Coronary artery (tissue), 2 donors: ENCODE data around the gene KAZN.

Experiments
- DNase-seq: peaks from one replicate; pipeline ENCODE4 v3.0.0-alpha.2; 2017; ENCODE audit warnings: low spot score
- H3K27ac ChIP-seq, 2 donors: fragments of 200-600 bp; sonication (generic); one replicate each; pipeline ENCODE4 v1.5.1; 2016 to 2019
- H3K4me3 ChIP-seq: fragments of 200-600 bp; sonication (generic); 2 replicates; pipeline ENCODE4 v1.5.1; 2016; ENCODE audit warnings: mild to moderate bottlenecking, moderate library complexity
- TF ChIP-seq, protein P1 (sequence below): fragments of 200-600 bp; sonication (generic); IDR thresholded peaks from one replicate; pipeline ENCODE4 v1.5.1; 2019; ENCODE audit warnings: antibody characterized with exemption

Gene KAZN

DNA sequence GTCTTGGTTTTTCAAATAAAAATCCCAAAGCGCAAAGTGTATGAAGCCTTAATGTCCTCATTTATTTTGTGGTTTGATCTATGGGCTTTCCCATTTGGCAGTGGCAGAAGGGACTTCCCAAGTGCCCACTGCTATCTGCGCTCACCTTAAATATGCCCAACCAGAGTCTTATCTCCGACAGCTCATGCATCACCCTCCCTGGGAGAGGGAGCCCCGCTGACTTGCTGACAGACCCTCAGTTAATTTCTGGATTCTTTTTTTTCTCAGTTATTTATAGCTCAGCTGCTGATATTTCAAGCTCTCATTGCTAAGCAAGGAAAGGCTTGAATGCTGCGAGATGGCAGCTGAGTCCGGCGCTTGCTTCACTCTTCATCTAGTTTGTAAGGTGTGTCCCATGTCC, 19.3 kb downstream of the KAZN start:
- Histone ChIP-seq H3K27ac (no peak overlapping the region), H3K4me3 (no peak overlapping the region)
- no peak for DNase-seq
- TF ChIP-seq, protein P1, sequence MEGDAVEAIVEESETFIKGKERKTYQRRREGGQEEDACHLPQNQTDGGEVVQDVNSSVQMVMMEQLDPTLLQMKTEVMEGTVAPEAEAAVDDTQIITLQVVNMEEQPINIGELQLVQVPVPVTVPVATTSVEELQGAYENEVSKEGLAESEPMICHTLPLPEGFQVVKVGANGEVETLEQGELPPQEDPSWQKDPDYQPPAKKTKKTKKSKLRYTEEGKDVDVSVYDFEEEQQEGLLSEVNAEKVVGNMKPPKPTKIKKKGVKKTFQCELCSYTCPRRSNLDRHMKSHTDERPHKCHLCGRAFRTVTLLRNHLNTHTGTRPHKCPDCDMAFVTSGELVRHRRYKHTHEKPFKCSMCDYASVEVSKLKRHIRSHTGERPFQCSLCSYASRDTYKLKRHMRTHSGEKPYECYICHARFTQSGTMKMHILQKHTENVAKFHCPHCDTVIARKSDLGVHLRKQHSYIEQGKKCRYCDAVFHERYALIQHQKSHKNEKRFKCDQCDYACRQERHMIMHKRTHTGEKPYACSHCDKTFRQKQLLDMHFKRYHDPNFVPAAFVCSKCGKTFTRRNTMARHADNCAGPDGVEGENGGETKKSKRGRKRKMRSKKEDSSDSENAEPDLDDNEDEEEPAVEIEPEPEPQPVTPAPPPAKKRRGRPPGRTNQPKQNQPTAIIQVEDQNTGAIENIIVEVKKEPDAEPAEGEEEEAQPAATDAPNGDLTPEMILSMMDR: no peak

DNA sequence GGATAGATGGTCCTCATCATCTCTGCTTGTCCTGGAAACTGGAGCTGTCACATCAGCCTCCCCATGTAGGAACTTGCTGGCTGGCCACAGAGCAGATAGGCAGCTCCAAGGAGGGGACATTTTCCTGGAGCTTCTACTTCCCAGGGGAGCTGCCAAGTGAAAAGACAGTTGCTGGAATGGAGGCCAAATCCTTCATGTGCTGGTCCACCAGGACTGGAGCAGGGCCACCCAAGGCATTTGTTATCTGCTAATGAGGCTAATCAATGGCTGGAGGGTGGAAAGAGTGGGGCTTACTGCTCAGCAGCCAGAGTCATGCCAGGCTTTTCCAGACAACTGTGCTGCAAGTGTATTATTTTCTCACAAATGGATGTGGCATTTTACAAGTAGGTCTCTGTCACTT, 22.5 kb downstream of the KAZN start:
- no peak for DNase-seq
- no peak overlapping the region for H3K27ac ChIP-seq
- H3K4me3 ChIP-seq: no peak overlapping the region
- TF ChIP-seq, protein P1: no peak

DNA sequence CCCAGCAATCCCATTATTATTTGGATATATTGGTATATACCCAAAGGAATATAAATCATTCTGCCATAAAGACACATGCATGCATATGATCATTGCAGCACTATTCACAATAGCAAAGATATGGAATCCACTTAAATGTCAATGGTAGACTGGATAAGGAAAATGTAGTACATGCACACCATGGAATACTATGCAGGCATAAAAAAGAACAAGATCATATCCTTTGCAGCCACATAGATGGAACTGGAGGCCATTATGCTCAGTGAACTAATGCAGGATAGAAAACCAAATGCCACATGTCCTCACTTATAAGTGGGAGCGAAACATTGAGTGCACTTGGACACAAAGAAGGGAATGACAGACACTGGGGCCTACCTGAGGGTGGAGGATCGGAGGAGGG, 24.6 kb downstream of the KAZN start:
- TF ChIP-seq, protein P1: no peak
- no peak overlapping the region for H3K27ac ChIP-seq
- H3K4me3 ChIP-seq: no peak overlapping the region
- DNase-seq: no peak

DNA sequence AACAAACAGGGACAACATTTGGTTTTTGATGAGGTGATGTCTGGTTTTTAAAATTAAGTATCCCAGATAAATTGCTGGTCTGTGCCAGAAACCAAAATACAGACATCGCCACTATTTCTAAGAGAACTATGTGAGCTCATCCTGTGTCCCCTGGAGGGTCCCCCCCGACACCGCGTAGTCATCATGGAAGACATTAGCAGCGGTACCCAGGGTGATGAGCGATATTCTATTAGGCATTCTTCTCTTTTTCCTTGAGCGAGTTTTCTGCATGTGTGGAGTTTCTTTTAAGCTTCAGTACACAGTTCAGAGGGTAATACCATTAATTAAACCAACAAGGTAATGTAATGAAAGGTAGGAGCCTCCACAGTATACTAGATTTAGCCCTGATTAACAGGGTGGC, 26.5 kb downstream of the KAZN start:
- no peak for DNase-seq
- no peak overlapping the region for H3K4me3 ChIP-seq
- H3K27ac ChIP-seq: no peak overlapping the region
- TF ChIP-seq, protein P1: no peak

DNA sequence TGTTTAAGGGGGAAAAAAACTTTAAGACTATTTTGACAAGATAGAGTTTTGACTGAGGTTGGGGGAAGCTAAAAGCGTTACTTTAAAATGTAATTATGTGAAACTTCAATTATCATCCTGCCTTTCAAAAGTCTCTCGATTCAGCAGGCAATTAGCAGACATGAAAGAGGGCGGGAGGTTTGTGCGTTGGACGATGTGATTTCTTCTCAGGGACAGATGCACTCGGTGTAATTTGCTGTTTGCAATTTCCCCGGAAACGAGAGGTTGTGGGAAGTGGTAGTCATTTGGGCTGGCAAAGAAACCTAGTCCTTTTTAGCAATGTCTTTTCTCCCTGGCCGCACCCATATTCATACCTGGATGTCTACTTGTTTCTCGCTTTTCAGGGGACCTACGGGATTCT, 27.1 kb downstream of the KAZN start:
- TF ChIP-seq, protein P1: no peak
- no peak overlapping the region for H3K27ac ChIP-seq
- no peak overlapping the region for H3K4me3 ChIP-seq
- DNase-seq: no peak

DNA sequence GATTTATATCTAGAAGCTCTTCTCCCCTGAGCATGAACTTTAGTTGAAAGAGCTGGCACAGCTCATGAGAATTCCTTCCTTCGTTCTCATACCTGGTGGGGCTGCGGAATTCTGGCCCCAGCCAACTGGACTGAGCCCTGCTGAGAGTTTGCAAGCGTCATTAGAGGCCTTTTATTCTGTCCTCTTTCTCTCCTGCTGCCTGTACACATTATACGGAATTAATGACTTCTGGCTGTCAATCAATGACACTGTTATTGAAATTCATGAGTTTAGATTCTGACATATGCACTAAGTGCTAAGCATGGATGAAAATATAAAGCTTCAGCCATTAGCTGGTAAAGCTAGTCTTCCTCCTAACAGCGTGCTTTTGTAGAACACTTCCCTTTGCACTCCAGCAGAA, 27.5 kb downstream of the KAZN start:
- Histone ChIP-seq H3K4me3 (no peak overlapping the region), H3K27ac (no peak overlapping the region)
- TF ChIP-seq, protein P1: no peak
- DNase-seq: no peak

DNA sequence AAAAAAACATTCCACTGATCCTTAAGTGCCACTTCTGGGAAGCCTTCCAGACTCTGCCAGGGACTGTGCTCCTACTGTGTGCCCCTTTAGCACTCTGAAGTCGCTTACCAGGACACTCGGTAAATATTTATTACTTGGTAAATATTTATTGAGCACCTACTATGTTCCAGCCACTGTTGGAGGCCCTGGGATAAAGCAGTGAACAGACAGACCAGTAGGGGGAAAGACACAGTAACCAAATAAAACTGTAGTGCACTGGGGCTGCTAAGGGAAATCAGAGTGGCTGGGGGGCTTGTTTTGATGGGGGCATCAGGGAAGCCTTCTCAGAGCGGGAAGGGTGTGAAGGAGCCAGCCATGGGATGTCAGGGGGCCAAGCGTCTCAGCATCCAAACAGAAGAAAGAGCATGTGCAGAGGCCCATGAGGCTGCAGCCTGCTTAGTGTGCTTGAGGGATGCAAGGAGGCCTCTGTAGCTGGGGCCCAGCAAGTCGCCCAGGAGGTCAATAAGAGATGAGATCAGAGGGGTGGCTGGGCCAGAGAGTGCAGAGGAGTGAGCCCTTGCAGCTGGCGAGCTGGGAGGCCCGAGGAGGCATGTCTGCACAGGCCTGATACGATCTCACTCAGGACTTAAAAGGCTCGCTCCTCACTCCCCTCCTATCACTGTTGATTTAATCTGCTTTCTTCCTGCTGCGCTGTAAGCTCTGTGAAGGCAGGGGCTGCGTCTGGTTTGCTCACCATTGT, 28.6 kb downstream of the KAZN start:
- TF ChIP-seq, protein P1: no peak
- Histone ChIP-seq H3K27ac (no peak overlapping the region), H3K4me3 (no peak overlapping the region)
- no peak for DNase-seq
